Stimulated activated CD8-positive, alpha-beta memory T cell treated with anti-CD3 and anti-CD28 coated beads, Interleukin-15, amount 100 ng/mL, for 4 hours (primary cell): ENCODE data around the gene ABAT.

ENCODE experiments used
- DNase-seq, 2 donors: peaks; one replicate each; pipeline ENCODE4 v3.0.0-alpha.2; 2020; ENCODE audit warnings: low read depth in 2 of 2

Gene ABAT

GRCh38 chr16:8818504-8819270, 144.3 kb downstream of the ABAT start:
- no peak for DNase-seq

- no peak for DNase-seq
These were observed 145.1 kb downstream of the ABAT start for GRCh38 chr16:8819411-8820034.

GRCh38 chr16:8822403-8822802, 148.0 kb downstream of the ABAT start:
- no peak for DNase-seq

GRCh38 chr16:8826278-8826879, 152.0 kb downstream of the ABAT start:
- no peak for DNase-seq

GRCh38 chr16:8828541-8829165, 154.2 kb downstream of the ABAT start:
- no peak for DNase-seq

- DNase-seq: no peak
These were observed 157.0 kb downstream of the ABAT start for GRCh38 chr16:8831450-8831849.

- no peak for DNase-seq
These were observed 157.7 kb downstream of the ABAT start for GRCh38 chr16:8831871-8832716.

- no peak for DNase-seq
These were observed 158.3 kb downstream of the ABAT start for GRCh38 chr16:8832717-8833105.
